Frontal cortex (tissue), 4 donors: ENCODE data around the gene PDE6G. TPM values are rescaled to one million over a fixed set of nuclear protein-coding genes. Genes with fewer than 3 reads are reported as not detected.
"Not testable (repeated sequence)": the region's sequence is repeated elsewhere in the genome, so short reads cannot be mapped to it uniquely, and the experiment has no call there.

Source experiments
- DNase-seq, 2 donors: peaks; one replicate each; pipeline ENCODE4 v3.0.0; 2012; ENCODE audit warnings: low spot score in 2 of 2
- FAIRE-seq: peaks from 2 replicates; lab custom pipeline; 2012; peaks lifted over from hg19 to GRCh38; lab: Jason Lieb, UNC
- total RNA-seq: library from RNA; depleted of rRNA; stranded (reverse); fragments of >200 nt; gene quantifications from one replicate; pipeline ENCODE4 v1.2.3, GENCODE V29; 2014
- donor health status: control.
- donor health status: control.
- donor health status: control.

The PDE6G gene
- total RNA-seq, 1 donor from 2014 or later = not detected

DNA sequence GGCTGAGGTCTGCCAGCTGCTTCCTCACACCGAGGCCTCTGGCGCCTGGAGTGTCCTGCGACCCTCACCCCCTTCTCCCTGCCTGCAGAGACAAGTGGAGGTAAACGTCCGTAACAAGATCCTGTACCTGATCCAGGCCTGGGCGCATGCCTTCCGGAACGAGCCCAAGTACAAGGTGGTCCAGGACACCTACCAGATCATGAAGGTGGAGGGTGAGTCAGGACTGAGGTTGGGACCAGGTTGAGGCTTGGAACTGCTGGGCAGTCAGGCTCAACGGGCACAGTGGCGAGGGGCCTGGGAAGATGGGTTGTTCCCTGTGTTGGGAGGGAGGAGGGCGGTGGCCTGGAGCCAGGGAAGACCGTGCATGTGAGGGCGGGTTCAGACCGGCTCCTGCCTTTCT is 32.3 kb upstream of the PDE6G start:
- FAIRE-seq = no peak

DNA sequence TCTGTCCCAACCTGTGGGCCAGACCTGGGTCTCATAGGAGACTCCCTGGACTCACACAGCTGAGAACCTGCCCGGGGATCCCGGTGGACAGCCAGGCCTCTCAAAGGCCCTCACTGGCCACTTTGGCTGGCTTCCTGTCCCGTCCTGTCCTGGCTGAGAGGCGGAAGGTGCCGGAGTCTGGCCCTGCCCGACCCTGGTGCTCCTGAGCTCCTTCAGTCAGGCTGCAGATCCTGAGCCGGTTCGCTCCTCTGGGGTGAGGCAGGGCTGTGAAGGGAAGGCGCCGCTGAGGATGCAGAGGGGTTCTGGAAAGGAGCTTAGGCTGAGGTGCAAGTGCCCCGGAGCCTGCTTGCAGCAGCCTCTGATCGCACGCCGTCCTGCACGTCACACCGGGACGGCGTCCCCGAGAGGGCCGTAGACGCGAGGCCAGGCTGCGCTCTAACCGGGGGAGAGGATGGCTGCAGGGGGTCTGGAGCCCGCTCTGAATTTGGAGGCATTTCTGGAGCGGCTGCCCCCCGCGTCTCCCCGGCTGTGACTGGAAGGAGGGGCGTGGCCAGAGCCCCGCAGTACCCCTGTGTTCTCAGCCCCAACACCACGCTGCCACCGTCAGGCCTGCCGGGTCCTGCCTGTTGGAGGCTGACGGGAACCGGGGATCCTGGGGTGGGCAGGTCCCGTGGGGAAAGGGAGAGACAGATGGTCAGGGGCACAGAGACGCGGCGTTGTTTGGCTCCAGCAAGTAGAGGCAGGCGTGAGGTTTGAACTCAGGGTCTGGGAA is 31.6 kb upstream of the PDE6G start:
- DNase-seq (peak in 1 of 2 donors; percentile 21), FAIRE-seq (no peak)

More for the DNA sequence above, 32.3 kb upstream of the PDE6G start:
- peak in 1 of 2 donors; percentile 28 for DNase-seq

DNA sequence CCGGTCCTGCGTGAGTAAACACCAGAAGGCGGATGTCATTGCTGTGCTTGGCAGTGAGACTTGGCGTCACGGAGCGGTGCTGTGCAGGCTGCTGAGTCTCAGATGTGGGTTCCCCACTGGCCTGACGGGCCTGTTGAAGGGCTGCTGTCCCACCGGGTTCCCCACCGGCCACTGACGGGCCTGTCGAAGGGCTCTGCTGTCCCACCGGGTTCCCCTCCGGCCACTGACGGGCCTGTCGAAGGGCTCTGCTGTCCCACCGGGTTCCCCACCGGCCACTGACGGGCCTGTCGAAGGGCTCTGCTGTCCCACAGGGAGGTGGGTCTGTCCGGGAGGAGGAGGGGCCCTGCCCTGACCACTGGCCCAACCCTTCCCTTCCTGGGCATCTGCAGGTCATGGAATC is 30.3 kb upstream of the PDE6G start:
- DNase-seq = no peak
- FAIRE-seq = no peak

GRCh38 chr17:81685108-81685507 is 28.8 kb upstream of the PDE6G start:
- no peak for FAIRE-seq

GRCh38 chr17:81684442-81684911 is 28.1 kb upstream of the PDE6G start:
- FAIRE-seq (no peak), DNase-seq (peak; percentile 33 to 65)

More at GRCh38 chr17:81685108-81685507, 28.8 kb upstream of the PDE6G start:
- peak in 1 of 2 donors; percentile 17 for DNase-seq

DNA sequence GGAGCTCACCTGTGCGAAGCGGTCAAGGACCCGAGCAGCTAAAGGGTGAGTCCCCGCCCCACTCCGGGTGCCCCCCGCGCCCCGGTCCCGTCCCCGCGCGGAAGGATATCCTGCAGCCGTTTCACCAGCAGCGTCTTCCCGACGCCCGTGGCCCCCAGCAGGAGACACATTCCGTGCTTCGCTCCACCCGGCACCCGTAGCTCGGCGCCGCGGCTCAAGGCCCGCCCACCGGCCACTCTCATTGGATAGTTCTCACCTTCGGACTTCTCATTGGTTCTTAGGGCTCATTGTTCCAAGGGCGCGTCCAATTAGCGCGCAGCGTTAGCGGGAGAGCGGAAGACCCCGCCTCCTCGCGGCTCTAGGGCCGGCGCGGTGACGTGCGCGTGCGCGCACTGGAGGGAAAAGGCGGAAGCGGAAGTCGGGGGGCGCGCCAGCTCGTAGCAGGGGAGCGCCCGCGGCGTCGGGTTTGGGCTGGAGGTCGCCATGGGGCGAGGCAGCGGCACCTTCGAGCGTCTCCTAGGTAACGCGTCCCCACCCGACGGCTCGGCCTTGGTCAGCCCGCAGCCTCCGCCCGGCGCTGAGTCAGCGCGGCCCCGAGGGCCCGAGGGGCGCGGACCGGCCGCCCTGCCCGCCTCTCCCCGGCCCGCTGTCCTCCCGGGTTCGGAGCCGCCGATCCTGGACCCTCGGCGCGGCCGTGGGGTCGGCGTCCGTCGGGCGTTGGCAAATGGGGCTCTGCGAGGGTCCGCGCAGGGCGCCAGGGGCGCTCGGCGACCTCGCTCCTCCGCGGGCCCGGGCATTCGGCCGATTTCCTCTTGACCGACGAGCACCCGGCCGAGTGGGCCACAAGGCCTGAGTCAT is 27.5 kb upstream of the PDE6G start, which contains the start of the genes ARL16 and HGS:
TSS of gene ARL16 (minus strand) at position 214 of the 858 bp plus-strand sequence. CDS start at position 170, 44 bp downstream.
TSS of gene HGS (plus strand) at position 428 of the 858 bp plus-strand sequence. CDS start at position 484, 56 bp downstream.
- FAIRE-seq (peak; percentile 83), DNase-seq (peak; percentile 100)

DNA sequence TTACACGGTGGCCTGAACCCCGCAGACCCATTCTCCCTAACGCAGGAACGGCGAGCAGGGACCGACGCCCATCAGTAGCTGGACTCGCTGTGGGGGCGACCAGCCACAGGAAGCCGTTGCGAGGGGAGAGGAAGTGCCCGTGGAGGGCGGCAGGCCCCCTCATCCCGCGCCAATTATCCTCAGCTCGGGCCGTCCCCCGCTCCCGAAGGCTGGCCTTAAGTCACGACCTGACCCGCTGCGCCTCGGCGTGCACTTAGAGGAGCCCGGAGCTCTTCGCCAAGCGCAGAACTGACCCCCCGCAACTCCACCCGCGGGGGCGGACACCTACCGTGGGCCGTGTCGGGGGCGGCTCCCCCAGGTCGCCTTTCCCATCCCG is 26.9 kb upstream of the PDE6G start:
- FAIRE-seq (no peak), DNase-seq (no peak)

DNA sequence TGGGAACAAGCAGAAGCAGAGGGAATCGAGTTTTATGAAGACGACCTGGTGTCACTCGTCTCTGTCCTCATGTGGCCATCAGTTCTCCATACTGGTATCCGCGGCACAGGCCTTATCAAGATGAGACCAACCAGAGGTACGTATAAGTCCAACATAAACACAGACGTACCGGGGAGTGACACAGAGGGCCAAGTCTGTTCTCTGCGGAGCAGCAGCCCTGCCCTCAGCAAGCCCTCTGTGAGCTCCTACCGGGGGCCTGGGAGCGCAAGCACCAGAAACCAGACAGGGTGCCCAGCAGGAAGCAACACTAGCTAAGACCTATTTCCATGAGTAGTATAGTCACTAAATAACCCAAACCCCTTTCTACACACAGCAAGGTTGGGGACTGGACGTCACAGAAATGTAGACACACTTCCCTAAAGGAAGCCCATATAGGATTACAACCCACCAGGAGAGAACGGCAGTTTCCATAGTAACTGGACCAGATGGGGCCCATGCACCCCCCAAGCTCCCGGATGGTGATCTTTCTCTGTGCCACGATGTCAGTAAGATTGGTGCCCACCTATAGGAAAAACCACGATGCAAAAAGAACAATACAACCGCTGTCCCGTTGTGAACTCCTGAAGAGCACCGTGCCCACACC is 26.3 kb upstream of the PDE6G start:
- no peak for DNase-seq
- no peak for FAIRE-seq

DNA sequence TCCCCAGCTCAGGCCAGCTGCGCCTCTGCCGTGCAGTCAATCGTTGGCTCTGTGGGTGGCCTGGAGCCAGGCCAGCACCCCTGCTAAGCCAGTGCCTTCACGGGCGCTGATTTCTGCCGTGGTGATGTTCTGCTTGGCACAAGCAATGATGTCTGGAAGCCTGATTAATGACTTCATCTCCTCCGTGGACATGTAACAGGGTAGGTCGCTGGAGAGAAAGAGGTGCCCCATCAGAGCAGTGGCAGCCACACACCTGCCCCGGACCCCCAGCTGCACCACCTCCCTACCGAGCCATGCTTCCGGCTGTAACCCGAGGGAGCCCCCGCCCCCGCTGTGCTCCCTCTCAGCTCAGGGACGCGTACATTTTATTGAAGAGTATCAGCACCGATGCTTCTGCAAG is 25.3 kb upstream of the PDE6G start:
- DNase-seq (no peak), FAIRE-seq (no peak)

DNA sequence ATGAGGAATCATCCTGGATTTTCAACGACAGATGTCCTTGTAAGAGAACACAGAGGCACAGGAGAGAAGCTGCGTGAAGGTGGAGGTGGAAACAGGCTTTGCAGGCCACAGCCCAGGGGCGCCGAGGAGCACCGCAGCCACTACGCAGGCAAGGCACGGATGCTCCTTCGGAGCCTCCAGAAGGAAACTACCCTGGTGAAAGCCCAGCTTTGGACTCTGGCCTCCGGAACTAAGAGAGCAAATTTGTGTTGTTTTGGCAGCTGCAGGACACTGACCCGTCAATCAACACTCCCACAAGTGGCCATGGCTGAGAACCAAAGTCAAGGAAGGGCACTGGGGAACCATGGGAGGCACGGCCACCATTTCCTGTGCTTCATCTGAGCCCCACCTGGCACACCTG is 23.8 kb upstream of the PDE6G start:
- DNase-seq (no peak), FAIRE-seq (no peak)

GRCh38 chr17:81676906-81677305 is 20.6 kb upstream of the PDE6G start:
- DNase-seq (no peak), FAIRE-seq (no peak)

- not testable (repeated sequence) for FAIRE-seq, DNase-seq
Observed at GRCh38 chr17:81675515-81676221, 19.3 kb upstream of the PDE6G start.

- FAIRE-seq (no peak), DNase-seq (no peak)
Observed at GRCh38 chr17:81673561-81674258, 17.4 kb upstream of the PDE6G start.

GRCh38 chr17:81672954-81673353 is 16.6 kb upstream of the PDE6G start:
- no peak for DNase-seq

GRCh38 chr17:81672504-81672903 is 16.2 kb upstream of the PDE6G start:
- no peak for DNase-seq
- no peak for FAIRE-seq

More at GRCh38 chr17:81672954-81673353, 16.6 kb upstream of the PDE6G start:
- no peak for FAIRE-seq

DNA sequence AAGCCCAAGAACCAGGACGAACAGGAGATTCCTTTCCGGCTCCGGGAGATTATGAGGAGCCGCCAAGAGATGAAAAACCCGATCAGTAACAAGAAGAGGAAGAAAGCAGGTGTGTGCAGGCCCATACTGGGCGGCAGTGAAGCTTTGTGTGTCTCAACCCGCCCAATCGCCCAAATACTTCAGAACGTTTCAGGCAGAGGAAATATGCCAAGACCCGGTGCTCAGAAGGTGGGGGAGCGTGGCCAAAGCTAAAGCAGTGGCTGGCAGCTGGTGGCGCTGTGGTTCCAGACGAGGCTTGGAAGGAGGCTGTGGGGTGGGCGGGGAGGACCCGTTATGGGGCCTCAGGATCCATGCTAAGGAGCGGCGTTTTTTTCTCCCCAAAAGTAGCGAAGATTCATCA is 11.4 kb upstream of the PDE6G start:
- no peak for FAIRE-seq
- DNase-seq = no peak

DNA sequence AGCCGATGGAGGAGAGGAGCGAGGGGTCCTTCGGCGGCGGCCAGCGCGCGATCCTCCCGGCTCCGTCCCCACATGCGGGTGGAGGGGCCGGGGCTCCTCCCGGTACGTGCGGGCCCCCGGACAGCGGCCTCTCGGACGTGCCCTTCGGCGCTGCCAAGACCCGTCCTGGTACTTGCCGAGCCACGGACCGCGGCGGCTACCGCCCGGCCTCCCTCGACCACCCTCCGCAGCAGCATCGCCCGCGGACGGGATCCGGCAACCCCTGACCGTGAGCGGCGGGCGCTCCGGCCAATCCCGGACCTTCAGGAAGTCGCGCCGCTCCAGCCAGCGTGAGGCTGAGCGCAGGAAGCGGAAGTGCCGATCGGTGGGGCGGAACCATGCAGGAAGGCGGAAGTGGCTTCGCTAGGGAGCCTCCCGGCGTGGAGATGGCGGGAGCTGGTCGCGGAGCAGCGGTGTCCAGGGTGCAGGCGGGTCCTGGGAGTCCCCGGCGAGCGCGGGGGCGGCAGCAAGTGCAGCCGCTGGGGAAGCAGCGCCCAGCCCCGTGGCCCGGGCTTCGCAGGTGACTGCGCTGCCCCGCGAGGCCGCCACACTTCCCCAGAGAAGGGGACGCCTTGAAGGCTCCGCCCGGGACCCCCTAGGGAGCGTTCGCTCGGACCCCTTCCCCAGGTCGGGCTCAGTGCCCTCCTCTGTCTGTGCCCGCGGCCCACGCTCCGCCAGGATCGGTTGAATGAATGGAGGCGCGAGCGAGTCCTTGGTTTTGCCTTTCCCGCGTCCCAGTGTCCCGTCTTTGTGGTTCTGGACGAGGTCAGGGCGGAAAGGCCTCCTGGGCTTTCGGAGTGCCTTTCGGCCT is 10.2 kb upstream of the PDE6G start, which contains the start of the genes CCDC137 and OXLD1:
TSS of gene CCDC137 (plus strand) at position 396 of the 850 bp plus-strand sequence. CDS start at position 426, 30 bp downstream.
TSS of gene OXLD1 (minus strand) at position 264 of the 850 bp plus-strand sequence. CDS start at position 236, 28 bp downstream.
- FAIRE-seq (no peak), DNase-seq (peak; percentile 97 to 99)

DNA sequence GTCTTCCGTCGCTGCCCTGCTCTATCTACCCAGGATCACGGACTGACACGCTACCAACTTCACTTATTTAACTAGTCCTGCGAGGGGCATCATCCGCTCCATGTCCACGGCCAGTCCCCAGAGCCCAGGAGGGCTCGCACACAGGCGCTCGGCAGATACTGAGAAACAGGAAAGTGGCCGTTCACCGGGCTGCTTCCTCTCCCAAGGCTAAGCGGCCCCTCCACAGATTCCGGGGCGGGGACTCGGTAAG is 9.7 kb upstream of the PDE6G start:
- DNase-seq (no peak), FAIRE-seq (no peak)
